K562 (cell line): ENCODE measurements around the gene IL10. TPM values are rescaled to one million over a fixed set of nuclear protein-coding genes. Genes with fewer than 3 reads are reported as not detected.
A peak's percentile ranks its signal among the peaks of the same experiment; 100 is the strongest.

ENCODE experiments used
- BRD4 ChIP-seq: fragments of 200-600 bp; sonication (generic); IDR thresholded peaks from 2 replicates; pipeline ENCODE4 v1.6.1; 2017; ENCODE audit warnings: inconsistent platforms
- CREBBP ChIP-seq: IDR thresholded peaks from one replicate; pipeline ENCODE4 v1.6.1; 2012; ENCODE audit warnings: low read depth, mild to moderate bottlenecking, control low read depth, inconsistent platforms, low read length
- EGR1 ChIP-seq: fragments of 450-650 bp; conservative IDR thresholded peaks from 2 replicates; pipeline ENCODE4 v1.6.1; 2017; ENCODE audit warnings: mild to moderate bottlenecking
- EP400 ChIP-seq: fragments of 450-650 bp; IDR thresholded peaks from 2 replicates; pipeline ENCODE4 v1.6.1; 2017; ENCODE audit warnings: antibody characterized with exemption, mild to moderate bottlenecking, moderate library complexity
- ETS1 ChIP-seq: conservative IDR thresholded peaks from 2 replicates; pipeline ENCODE4 v1.6.1; 2011; ENCODE audit warnings: low read depth, mild to moderate bottlenecking, low read length; ENCODE audit not compliant: control insufficient read depth
- FOXJ2 ChIP-seq: fragments of 200-800 bp; sonication (Bioruptor generic); IDR thresholded peaks from 2 replicates; pipeline ENCODE4 v1.6.1; 2016; ENCODE audit warnings: missing genetic modification characterization, missing compliant biosample characterization
- GABPA ChIP-seq: fragments of 200-800 bp; sonication (Bioruptor generic); conservative IDR thresholded peaks from 2 replicates; pipeline ENCODE4 v1.6.1; 2016; ENCODE audit warnings: low read depth, missing genetic modification characterization, missing compliant biosample characterization
- GTF3C2 ChIP-seq: IDR thresholded peaks from 3 replicates; pipeline ENCODE4 v1.6.1; 2011; ENCODE audit warnings: borderline replicate concordance, mild to moderate bottlenecking, moderate library complexity; ENCODE audit not compliant: insufficient read length; ENCODE audit errors: extremely low read depth
- KLF1 ChIP-seq: fragments of 450-650 bp; IDR thresholded peaks from 2 replicates; pipeline ENCODE4 v1.6.1; 2016; ENCODE audit warnings: missing genetic modification characterization, missing compliant biosample characterization
- NR2C2 ChIP-seq, 2 experiments: fragments of 200-800 bp in 1 of 2; sonication (Bioruptor generic) in 1 of 2; sonication (generic) in 1 of 2; formaldehyde crosslinking in 1 of 2; IDR thresholded peaks; 2 replicates each; pipeline versions ENCODE4 v1.6.1 to v1.8.0; 2016 to 2022; ENCODE audit warnings: mild to moderate bottlenecking in 1 of 2, missing compliant biosample characterization in 1 of 2, missing genetic modification characterization in 1 of 2, missing genetic modification reagents in 1 of 2
- NUFIP1 ChIP-seq: fragments of 450-650 bp; IDR thresholded peaks from 2 replicates; pipeline ENCODE4 v1.6.1; 2018; ENCODE audit not compliant: partially characterized antibody
- RBM15 ChIP-seq: fragments of 200-400 bp; formaldehyde crosslinking; IDR thresholded peaks from 2 replicates; pipeline ENCODE4 v1.6.1; 2018; ENCODE audit warnings: mild to moderate bottlenecking, low read length, moderate library complexity; ENCODE audit not compliant: insufficient read depth
- TBL1XR1 ChIP-seq, 2 experiments: IDR thresholded peaks; 2 replicates each; pipeline ENCODE4 v1.6.1; 2012; ENCODE audit warnings: improper control_type of control experiment in 2 of 2, low read length in 2 of 2, mild to moderate bottlenecking in 1 of 2
- XRCC4 ChIP-seq: IDR thresholded peaks from one replicate; pipeline ENCODE4 v1.6.1; 2011; ENCODE audit not compliant: insufficient read depth, insufficient read length; ENCODE audit errors: extremely low read depth
- ZFP91 ChIP-seq: sonication (generic); formaldehyde crosslinking; IDR thresholded peaks from 2 replicates; pipeline ENCODE4 v1.8.0; 2022; ENCODE audit warnings: mild to moderate bottlenecking, missing genetic modification reagents
- ZNF197 ChIP-seq: fragments of 200-800 bp; sonication (Bioruptor generic); IDR thresholded peaks from 2 replicates; pipeline ENCODE4 v1.6.1; 2016; ENCODE audit warnings: low read depth, missing genetic modification characterization, missing compliant biosample characterization
- ZNF232 ChIP-seq: sonication (generic); formaldehyde crosslinking; IDR thresholded peaks from 2 replicates; pipeline ENCODE4 v1.8.0; 2022; ENCODE audit warnings: mild to moderate bottlenecking, missing genetic modification reagents
- ZNF449 ChIP-seq: fragments of 250-450 bp; sonication (Bioruptor Pico); IDR thresholded peaks from 2 replicates; pipeline ENCODE4 v1.8.0; 2022; ENCODE audit warnings: moderate library complexity, mild to moderate bottlenecking, inconsistent platforms
- ZNF785 ChIP-seq: fragments of 250-450 bp; sonication (Bioruptor Pico); IDR thresholded peaks from 2 replicates; pipeline ENCODE4 v1.4.0; 2020; ENCODE audit warnings: mild to moderate bottlenecking
- polyA plus RNA-seq, 8 experiments: library from polyadenylated mRNA; depleted of rRNA in 4 of 8; stranded (reverse) in 5 of 8; unstranded in 3 of 8; fragments of >200 nt; fragmentation: Nextera tagmentation in 2 of 8; fragmentation: Illumina TruSeq in 1 of 8; extraction: Ambion mirVana in 2 of 8; extraction: Trizol in 1 of 8; gene quantifications; 2 replicates each; pipeline versions ENCODE4 v1.2.1 to v1.2.3, GENCODE V29; 2011 to 2014; ENCODE audit warnings: inconsistent platforms in 1 of 8, missing spikeins in 1 of 8
- total RNA-seq, 7 experiments: library from RNA; depleted of rRNA in 6 of 7; stranded (reverse); fragments of >200 nt in 6 of 7; fragmentation: Illumina TruSeq in 2 of 7; extraction: Trizol in 2 of 7; gene quantifications; 2 replicates each; pipeline versions ENCODE4 v1.2.1 to v1.2.3, GENCODE V29; 2011 to 2021; ENCODE audit warnings: low replicate concordance in 1 of 7

Gene IL10
- total and polyA plus RNA-seq, 9 of the 15 experiments (the other 6 are each of a cell fraction or from before 2014, with no cell fraction given) = 0.29 TPM; not detected in 8

- TF ChIP-seq EGR1 (no peak), NR2C2 (CRISPR knock-in tag; IDR thresholded peaks at IDR 0.05) (no peak), NR2C2 (tag; IDR thresholded peaks at IDR 0.05) (peak; percentile 34; the same call in 1 of the 2 replicates), XRCC4 (no peak), FOXJ2 (tag) (no peak), ZNF197 (CRISPR knock-in tag) (no peak), ZFP91 (CRISPR knock-in tag) (no peak), RBM15 (no peak), CREBBP (no peak), EP400 (peak; percentile 45), GTF3C2 (no peak), BRD4 (no peak), ZNF232 (CRISPR knock-in tag) (no peak), TBL1XR1 (IDR thresholded peaks at IDR 0.05; ENCODE audit: low read length in 2 of 2) (peak in 1 of 2 experiments; percentile 42; a peak in 2 of 4 replicates), GABPA (peak; percentile 16; the same call in 1 of the 2 replicates), ZNF785 (no peak), NUFIP1 (no peak), KLF1 (tag) (no peak), ETS1 (no peak), ZNF449 (CRISPR knock-in tag) (no peak)
Observed at GRCh38 chr1:206816390-206817287, 44.3 kb upstream of the IL10 start (continued).
